ENCODE measurements around the gene RNF213. TPM values are rescaled to one million over a fixed set of nuclear protein-coding genes. Genes with fewer than 3 reads are reported as not detected.

The RNF213 gene
- total RNA-seq, result 134 and 143 TPM in 2 replicates

DNA sequence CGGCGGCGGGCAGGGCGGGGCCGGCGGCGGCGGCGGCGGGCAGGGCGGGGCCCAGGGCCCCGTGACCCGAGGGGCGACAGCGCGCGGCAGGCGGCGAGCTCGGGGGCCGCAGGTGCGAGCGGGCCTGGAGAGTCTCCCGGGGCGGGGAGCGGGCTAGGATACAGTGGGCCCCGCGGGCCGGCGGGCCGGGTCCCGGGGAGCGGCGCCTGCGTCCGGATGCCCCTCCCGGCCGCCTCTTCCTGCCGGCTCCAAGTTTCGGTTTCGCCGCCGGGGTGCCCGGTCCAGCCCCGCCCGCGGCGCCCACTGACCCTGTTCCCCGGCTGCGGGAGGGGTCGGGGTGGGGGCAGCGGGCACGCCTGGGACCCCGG, at the start of gene RNF213:
TSS of gene RNF213 (plus strand) at position 62 of the 368 bp plus-strand sequence. CDS start 2,830 bp downstream, outside the sequence.
- H3K4me1 ChIP-seq (ENCODE audit: insufficient read depth, low read length), result peaks cover 29% of the 10 kb centered on the region
- peak within 1 kb of the TSS; percentile 94 for H3K4me3 ChIP-seq (ENCODE audit: insufficient read depth, low read length)
- TF ChIP-seq, protein P1, sequence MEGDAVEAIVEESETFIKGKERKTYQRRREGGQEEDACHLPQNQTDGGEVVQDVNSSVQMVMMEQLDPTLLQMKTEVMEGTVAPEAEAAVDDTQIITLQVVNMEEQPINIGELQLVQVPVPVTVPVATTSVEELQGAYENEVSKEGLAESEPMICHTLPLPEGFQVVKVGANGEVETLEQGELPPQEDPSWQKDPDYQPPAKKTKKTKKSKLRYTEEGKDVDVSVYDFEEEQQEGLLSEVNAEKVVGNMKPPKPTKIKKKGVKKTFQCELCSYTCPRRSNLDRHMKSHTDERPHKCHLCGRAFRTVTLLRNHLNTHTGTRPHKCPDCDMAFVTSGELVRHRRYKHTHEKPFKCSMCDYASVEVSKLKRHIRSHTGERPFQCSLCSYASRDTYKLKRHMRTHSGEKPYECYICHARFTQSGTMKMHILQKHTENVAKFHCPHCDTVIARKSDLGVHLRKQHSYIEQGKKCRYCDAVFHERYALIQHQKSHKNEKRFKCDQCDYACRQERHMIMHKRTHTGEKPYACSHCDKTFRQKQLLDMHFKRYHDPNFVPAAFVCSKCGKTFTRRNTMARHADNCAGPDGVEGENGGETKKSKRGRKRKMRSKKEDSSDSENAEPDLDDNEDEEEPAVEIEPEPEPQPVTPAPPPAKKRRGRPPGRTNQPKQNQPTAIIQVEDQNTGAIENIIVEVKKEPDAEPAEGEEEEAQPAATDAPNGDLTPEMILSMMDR (IDR thresholded peaks at IDR 0.05; ENCODE audit: extremely low read depth, low read depth, low read length), result no peak
- peak within 1 kb of the TSS; percentile 74 for H2AFZ ChIP-seq (ENCODE audit: low read length)
- peak; percentile 97 for DNase-seq (ENCODE audit: insufficient read length, low spot score, missing footprints)
- H4K20me1 ChIP-seq (ENCODE audit: insufficient read depth, low read length), result peaks cover 4% of the 10 kb centered on the region
- peak within 1 kb of the TSS; percentile 85 for H3K4me2 ChIP-seq (ENCODE audit: insufficient read depth, low read length)
- peaks cover 42% of the 10 kb centered on the region for H3K79me2 ChIP-seq (ENCODE audit: insufficient read depth, low read length)
- peak within 1 kb of the TSS; percentile 68 for H3K27ac ChIP-seq (ENCODE audit: low read depth, low read length)
- H3K36me3 ChIP-seq (ENCODE audit: insufficient read depth, low read length), result peaks cover 9% of the 10 kb centered on the region
- H3K9me3 ChIP-seq (ENCODE audit: low read depth, low read length), result no peaks in the 10 kb centered on the region
- H3K27me3 ChIP-seq (ENCODE audit: insufficient read depth, low read length), result no peaks in the 10 kb centered on the region

DNA sequence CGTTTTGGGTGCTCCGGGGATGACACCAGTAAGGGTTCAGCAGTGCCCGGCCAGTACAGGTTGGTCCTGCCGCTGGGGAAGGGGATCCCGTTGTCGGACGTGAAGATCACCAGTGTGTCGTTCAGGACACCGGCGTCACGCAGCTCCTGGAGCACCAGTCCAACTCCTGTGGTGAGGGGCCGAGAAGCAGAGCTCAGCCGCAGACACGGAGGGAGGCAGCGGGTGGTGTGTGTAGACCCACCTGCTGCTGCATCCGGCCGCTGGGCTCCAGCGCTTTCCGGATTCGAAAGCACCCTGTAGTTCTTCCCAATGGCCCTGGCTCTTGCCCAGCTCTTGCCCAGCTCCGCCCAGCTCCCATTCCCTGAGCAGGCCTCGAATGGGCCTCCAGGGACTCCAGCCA, 48.5 kb upstream of the RNF213 start:
- DNase-seq (ENCODE audit: insufficient read length, low spot score, missing footprints), result peak; percentile 25
- Histone ChIP-seq H3K27ac (ENCODE audit: low read depth, low read length) (no peak overlapping the region), H2AFZ (ENCODE audit: low read length) (no peak overlapping the region), H3K4me1 (ENCODE audit: insufficient read depth, low read length) (no peaks in the 10 kb centered on the region), H3K79me2 (ENCODE audit: insufficient read depth, low read length) (peaks cover under 1% of the 10 kb centered on the region), H4K20me1 (ENCODE audit: insufficient read depth, low read length) (peaks cover 12% of the 10 kb centered on the region), H3K27me3 (ENCODE audit: insufficient read depth, low read length) (no peaks in the 10 kb centered on the region), H3K36me3 (ENCODE audit: insufficient read depth, low read length) (peaks cover 31% of the 10 kb centered on the region), H3K4me3 (ENCODE audit: insufficient read depth, low read length) (no peak overlapping the region), H3K4me2 (ENCODE audit: insufficient read depth, low read length) (no peak overlapping the region), H3K9me3 (ENCODE audit: low read depth, low read length) (no peaks in the 10 kb centered on the region)
- TF ChIP-seq, protein P1 (IDR thresholded peaks at IDR 0.05; ENCODE audit: extremely low read depth, low read depth, low read length), result no peak

DNA sequence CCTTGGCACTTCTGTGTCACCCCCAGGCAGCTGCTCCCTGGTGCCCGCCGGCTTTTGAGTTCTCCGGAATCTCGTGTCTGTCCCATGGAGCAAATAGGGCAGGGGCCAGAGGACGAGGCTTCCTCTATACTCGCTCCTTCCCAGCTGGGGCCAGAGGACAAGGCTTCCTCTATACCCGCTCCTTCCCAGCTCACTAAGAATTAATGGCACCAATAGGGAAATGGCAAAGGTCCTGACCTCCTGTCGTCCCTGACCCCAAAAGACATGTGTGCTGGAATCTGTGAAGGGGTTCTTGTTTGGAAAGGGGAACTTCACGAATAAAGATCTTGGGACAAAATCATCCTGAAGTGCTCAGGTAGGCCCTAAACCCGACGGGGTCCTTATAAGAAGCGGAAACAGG, 48.1 kb upstream of the RNF213 start:
- Histone ChIP-seq H3K36me3 (ENCODE audit: insufficient read depth, low read length) (peaks cover 31% of the 10 kb centered on the region), H3K79me2 (ENCODE audit: insufficient read depth, low read length) (peaks cover 5% of the 10 kb centered on the region), H3K4me3 (ENCODE audit: insufficient read depth, low read length) (no peak overlapping the region), H3K27ac (ENCODE audit: low read depth, low read length) (no peak overlapping the region), H2AFZ (ENCODE audit: low read length) (no peak overlapping the region), H3K27me3 (ENCODE audit: insufficient read depth, low read length) (no peaks in the 10 kb centered on the region), H3K4me2 (ENCODE audit: insufficient read depth, low read length) (no peak overlapping the region), H4K20me1 (ENCODE audit: insufficient read depth, low read length) (peaks cover 16% of the 10 kb centered on the region), H3K9me3 (ENCODE audit: low read depth, low read length) (no peaks in the 10 kb centered on the region), H3K4me1 (ENCODE audit: insufficient read depth, low read length) (no peaks in the 10 kb centered on the region)
- TF ChIP-seq, protein P1 (IDR thresholded peaks at IDR 0.05; ENCODE audit: extremely low read depth, low read depth, low read length), result no peak
- DNase-seq (ENCODE audit: insufficient read length, low spot score, missing footprints), result peak; percentile 39

DNA sequence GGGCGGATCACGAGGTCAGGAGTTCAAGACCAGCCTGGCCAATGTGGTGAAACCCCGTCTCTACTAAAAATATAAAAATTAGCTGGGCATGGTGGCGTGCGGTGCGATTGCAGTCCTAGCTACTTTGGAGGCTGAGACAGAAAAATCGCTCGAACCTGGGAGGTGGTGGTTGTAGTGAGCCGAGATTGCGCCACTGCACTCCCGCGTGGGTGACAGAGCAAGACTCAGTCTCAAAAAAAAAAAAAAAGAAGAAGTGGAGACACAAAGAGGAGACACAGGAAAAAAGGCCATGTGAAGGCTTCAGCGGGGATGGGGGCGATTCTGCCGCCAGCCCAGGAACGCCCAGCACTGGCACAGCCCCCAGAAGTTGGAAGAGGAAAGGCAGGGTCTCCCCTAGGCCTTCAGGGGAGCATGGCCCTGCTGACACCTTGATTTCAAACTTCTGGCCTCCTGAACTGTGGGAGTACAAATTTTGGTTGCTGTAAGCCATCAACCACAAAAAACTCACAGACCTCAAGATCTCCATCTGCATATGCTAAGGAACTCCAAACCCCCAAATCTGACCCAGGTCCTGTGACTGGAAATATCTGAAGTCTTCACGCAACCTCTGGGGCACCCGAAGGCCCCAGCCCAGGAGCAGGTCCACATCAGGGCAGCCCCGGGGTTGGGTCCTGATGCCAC, 47.5 kb upstream of the RNF213 start:
- Histone ChIP-seq H2AFZ (ENCODE audit: low read length) (no peak overlapping the region), H3K27ac (ENCODE audit: low read depth, low read length) (no peak overlapping the region), H3K36me3 (ENCODE audit: insufficient read depth, low read length) (peaks cover 31% of the 10 kb centered on the region), H3K79me2 (ENCODE audit: insufficient read depth, low read length) (peaks cover 10% of the 10 kb centered on the region), H3K27me3 (ENCODE audit: insufficient read depth, low read length) (no peaks in the 10 kb centered on the region), H4K20me1 (ENCODE audit: insufficient read depth, low read length) (peaks cover 22% of the 10 kb centered on the region), H3K4me3 (ENCODE audit: insufficient read depth, low read length) (no peak overlapping the region), H3K4me1 (ENCODE audit: insufficient read depth, low read length) (no peaks in the 10 kb centered on the region), H3K4me2 (ENCODE audit: insufficient read depth, low read length) (no peak overlapping the region), H3K9me3 (ENCODE audit: low read depth, low read length) (no peaks in the 10 kb centered on the region)
- TF ChIP-seq, protein P1 (IDR thresholded peaks at IDR 0.05; ENCODE audit: extremely low read depth, low read depth, low read length), result no peak
- DNase-seq (ENCODE audit: insufficient read length, low spot score, missing footprints), result peak; percentile 75
